Measurements from ENCODE around the gene TBX20.

GRCh38 chr7:35261476-35262285 lies 7.8 kb upstream of the TBX20 start:
- no peak for TF ChIP-seq CTCF (IDR thresholded peaks at IDR 0.05)
- TF ChIP-seq POLR2A (IDR thresholded peaks at IDR 0.05) = no peak
